Left kidney (tissue), 2 donors: Measurements from ENCODE around the gene KLHL8. TPM values are rescaled to one million over a fixed set of nuclear protein-coding genes. Genes with fewer than 3 reads are reported as not detected.

Source experiments
- DNase-seq: peaks from one replicate; pipeline ENCODE4 v3.0.0-alpha.2; 2013
- polyA plus RNA-seq: library from polyadenylated mRNA; unstranded; fragments of 120-200 nt; gene quantifications from one replicate; pipeline ENCODE4 v1.2.1, GENCODE V29; 2013; ENCODE audit not compliant: insufficient read length

KLHL8 gene
- polyA plus RNA-seq, 1 donor, result 21.3 TPM

DNA sequence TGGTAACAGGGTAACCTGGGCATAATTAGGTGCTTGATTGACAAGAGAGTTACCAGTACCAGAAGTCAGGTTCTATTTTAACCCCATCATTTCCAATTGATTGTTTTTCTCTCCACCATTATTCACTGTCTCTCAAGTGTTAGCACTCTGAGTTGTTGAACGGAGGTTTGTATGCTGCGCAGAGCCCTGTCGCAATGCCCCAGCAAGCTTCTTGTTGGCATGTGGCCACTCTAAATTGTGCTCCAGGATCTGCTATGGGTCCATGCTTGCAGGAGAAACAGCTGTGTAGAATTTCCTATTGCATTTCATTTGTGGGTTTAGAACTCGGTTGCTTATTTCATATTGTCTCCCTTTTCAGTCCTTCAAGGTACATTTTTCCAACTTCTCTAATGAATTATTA lies 98.2 kb downstream of the KLHL8 start:
- DNase-seq, result no peak

DNA sequence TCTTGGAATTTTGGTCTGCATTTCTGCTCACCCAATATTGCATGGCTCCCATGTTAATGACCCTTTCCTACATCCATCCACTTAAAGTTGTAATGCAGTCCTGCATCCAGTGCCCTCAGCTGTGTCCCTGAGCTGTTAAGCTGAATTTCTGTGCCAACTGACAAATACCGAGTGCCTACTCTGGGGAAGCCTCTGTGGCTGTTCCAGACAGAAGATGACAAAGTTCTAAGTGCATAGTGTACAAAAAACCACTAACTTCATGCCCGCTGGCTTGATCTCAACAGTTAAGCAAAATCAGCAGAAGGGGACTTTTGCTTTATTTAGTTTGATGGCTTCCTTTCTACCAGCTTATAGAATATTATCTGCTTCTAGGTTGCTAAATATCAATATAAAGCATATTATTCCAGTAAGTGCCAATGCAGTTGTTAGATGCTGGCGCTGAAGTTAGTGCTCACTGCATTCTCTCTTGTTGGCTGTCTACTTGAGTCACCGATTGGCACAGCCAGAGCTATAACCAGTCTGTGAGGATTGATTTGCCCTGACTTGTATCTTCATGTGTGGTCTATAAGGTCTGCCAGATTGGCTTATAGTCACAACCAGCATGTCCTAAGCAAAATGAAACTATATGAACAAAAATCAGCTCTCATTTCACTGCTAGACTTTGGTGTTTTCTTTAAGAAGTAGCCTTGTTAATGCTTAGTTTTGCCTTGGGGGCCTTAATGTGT lies 98.9 kb downstream of the KLHL8 start:
- DNase-seq, result no peak

DNA sequence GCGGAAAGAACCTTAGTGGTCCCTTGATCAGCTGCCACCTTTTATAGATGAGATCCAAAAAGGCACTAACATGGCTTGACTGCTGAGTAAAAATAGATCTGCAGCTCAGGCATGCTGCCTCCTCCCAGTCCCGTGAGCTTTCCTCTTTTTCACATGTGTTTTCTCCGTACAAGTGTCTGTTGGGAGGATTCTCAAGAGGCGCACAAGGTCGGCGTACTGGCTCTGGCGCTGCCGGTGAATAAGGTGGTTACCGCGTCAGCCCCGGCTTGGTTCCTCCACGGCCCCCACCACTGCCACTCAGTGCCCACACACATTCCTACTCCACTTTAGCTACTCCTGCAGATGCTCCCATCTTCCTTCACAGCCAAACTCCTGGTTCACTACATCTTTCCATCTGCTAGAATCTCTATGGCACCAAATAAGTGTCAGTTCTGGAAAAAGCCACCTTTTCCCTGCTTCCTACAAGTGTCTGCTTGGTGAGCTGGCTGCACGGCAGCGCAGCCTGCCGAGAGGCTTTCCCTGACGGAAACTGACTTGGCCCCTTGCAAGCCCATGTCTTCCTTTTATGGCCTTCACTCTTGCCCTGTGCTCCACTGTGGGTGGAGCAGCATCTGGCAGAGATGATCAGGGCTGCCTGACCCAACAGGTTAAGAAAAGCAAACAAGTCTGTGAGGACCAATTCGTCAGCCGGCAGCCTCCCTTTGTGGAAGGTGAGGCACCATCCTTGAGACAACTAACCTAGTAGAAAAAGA lies 99.8 kb downstream of the KLHL8 start:
- no peak for DNase-seq

DNA sequence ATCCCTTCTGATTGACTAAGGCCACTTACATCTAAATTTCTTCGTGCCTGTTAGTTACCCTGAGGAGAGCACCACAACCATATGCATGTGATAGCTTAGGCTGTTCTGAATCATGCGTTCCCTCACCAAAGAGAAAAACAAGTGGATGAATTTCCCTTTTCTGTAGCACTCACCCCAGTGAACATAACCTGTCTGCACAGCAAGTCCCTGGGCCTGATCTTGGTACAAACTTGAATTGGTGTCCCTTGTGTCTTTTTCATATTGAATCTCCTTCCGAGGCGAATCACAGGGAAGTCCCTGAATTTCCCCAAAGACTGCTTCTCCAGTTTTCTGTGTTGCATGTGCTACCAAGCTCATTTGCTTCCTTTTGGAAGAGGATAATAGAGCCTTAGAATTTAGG lies 100.4 kb downstream of the KLHL8 start:
- DNase-seq, result no peak

DNA sequence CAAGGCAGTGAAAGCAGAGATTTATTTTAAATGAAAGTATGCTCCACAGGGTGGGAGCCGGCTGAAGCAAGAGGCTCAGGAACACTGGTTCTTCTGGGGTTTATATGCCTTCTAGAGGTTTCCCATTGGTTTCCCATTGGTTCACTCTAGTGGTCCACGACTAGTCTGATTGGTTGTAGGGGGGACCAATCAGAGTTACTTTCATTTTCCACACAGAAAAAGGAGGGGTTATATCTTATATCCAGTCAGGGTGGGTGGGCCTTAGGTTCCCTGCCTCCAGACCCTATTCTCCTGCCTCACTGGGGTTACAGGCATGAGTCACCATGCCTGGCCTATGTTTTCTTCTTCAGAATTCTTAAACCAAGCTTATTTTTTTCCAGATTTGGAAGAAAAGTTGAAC lies 101.6 kb downstream of the KLHL8 start:
- DNase-seq, result no peak

DNA sequence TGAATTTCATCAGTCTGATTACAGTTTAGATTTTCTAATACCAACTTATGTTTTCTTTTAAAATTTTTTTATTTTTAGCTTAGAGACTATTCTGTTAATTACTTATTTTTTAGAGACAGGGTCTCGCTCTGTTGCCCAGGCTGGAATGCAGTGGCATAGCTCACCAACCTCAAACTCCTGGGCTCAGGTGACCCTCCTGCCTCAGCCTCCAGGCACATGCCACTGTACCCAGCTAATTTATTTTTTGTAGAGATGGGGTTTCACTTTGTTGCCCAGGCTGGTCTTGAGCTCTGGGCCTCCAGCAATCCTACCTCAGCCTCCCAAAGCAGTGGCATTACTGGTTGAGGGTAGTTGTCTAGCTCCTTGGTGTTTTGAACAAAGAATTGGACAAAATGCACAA lies 102.0 kb downstream of the KLHL8 start:
- no peak for DNase-seq

DNA sequence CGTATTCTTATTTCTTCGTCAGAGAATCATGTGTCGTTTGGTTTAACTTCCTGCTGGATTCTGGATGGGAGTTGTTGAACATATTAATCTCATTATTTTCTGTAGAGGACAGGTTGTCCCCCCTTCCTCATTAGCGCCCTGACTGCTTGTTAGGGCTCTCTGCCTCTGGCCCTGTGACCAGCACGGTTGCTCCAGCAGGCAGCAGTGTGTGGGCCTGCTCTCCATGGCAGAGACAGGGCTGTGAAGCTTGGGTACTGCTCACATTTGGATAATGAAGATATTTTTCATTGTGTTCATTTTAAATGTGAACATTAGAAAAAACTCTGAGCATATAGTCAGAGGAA lies 102.7 kb downstream of the KLHL8 start:
- DNase-seq, result no peak

DNA sequence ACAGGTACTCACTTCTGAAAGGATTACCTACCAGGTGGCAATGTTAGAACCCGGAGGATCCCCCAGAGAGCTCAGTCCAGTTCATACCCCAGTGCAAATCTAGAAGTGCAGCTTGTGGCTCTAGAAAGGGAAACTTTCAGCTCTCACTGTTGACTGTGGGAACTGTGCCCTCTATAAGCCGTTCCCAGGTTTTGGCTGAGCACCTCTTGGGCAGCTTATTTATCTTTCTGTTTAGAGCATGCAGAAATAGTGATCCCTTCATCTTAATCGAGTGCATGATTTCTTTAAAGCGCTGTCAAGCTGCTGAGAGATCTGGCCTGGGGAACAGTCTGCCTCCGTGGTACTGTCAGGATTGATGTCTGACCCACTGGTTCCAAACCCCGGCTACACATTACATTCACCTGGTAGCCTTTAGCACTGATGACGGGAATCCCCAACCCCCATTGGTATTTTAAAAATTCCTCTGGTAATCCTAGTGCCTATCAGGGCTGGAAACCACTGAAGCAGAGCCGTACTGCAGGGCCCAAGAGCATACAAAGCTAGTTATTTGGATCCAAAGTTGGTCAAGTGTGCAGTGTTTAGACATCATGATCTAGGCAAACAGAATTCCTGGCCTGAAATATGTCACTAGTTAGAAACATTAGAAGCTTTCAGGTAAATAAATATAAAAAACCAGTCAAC lies 103.2 kb downstream of the KLHL8 start:
- peak; percentile 83 for DNase-seq

DNA sequence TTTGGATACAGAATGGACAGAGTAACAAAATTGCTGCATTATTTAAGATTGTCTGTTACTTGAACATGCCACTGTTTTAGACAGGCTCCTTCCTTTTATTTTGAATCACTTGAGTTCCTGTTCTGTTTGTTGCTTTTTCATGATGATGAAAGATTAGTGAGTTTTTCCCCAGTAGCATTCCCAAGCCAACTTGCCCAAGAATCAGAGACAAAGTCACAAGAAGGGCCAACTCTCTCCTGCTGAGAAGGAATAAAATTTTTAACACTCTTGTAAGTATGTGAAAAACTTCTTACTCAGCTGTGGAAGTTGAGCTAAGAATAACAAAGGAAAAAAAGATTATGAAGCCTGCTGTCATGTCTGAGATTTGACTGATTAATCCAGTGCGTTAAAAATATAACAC lies 104.2 kb downstream of the KLHL8 start:
- no peak for DNase-seq

DNA sequence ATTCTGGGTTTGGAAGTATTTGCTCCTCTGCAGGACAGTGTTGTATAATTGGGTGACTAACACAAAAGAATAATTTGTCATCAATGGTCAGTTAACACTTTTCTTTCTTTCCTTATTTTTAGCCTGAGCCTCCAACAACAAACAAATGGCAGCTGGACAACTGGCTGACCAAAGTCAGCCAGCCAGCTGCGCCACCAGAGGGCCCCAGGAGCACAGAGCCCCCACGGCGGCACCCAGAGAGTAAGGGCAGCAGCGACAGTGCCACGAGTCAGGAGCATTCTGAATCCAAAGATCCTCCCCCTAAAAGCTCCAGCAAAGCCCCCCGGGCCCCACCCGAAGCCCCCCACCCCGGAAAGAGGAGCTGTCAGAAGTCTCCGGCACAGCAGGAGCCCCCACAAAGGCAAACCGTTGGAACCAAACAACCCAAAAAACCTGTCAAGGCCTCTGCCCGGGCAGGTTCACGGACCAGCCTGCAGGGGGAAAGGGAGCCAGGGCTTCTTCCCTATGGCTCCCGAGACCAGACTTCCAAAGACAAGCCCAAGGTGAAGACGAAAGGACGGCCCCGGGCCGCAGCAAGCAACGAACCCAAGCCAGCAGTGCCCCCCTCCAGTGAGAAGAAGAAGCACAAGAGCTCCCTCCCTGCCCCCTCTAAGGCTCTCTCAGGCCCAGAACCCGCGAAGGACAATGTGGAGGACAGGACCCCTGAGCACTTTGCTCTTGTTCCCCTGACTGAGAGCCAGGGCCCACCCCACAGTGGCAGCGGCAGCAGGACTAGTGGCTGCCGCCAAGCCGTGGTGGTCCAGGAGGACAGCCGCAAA lies 106.0 kb downstream of the KLHL8 start:
- DNase-seq, result no peak

DNA sequence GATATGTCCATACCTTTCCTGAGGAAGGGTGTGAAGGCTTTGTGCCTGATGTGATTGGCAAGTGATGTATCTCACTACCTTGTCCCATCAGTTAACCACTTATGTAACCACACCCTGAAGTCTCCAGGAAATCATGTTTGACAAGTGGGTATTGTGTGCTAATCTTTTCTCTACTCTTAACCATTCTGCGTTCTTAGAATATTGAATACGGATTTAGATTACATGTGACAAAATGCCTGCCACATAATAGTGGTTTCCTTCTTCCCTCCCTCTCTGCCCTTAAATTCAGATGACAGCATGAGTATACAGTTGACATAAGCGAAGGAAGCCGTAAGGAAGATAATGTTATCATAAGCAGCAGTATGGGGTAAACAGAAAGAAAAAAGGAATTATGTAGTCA lies 108.4 kb downstream of the KLHL8 start:
- DNase-seq, result no peak

Other genes with a start within 250 kb of the KLHL8 start
- 0.71 TPM for gene HSD17B13, start 102.3 kb upstream of the KLHL8 start, polyA plus RNA-seq
- gene HSD17B11, start 170.6 kb upstream of the KLHL8 start, polyA plus RNA-seq, result 64.7 TPM
- gene NUDT9, start 202.0 kb upstream of the KLHL8 start, polyA plus RNA-seq, result 73.0 TPM